ENCODE data around the gene GBA2.

Gene GBA2

DNA sequence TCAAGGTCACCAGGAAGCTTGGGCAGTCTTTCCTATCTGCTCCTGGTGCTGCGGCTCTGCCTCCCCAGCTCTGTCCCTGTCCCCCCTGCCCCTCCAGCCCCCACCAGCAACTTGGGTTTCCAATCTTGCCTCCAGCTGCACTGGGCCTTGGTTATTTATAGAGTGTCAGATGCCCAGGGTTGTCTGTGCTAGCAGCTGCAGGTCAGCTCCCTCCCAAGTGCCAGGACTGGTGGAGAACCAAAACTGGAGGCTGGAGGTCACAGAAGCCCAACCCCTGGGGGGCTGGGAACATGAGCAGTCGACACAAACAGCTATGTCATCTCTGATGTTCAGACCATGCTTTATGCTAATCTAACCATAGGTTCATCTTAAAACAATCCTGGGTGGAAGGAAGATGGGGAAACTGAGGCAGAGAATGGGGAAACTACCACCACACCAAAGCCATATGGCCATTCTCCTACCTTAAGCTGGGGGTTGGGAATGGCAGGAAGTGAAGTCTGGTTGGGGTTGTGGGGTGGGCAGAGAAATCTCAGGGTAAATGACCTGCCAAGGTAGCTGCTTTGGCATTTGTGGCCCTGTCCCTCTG is 61.0 kb downstream of the GBA2 start:
- CTCF ChIA-PET: interaction anchor here (0.8 to 1.8 kb wide), 3 partner anchors 9 to 42 kb away, joined by 3 to 6 read pairs (median 4); no protein-coding TSS in a partner anchor
- POLR2A ChIA-PET (ENCODE audit: low non-redundant PET): interaction anchor here (1.3 to 2.1 kb wide), 2 partner anchors 9 to 23 kb away, joined by 3 to 6 read pairs; partner anchors contain the start of gene ARHGEF39
- TF ChIP-seq, protein P1, sequence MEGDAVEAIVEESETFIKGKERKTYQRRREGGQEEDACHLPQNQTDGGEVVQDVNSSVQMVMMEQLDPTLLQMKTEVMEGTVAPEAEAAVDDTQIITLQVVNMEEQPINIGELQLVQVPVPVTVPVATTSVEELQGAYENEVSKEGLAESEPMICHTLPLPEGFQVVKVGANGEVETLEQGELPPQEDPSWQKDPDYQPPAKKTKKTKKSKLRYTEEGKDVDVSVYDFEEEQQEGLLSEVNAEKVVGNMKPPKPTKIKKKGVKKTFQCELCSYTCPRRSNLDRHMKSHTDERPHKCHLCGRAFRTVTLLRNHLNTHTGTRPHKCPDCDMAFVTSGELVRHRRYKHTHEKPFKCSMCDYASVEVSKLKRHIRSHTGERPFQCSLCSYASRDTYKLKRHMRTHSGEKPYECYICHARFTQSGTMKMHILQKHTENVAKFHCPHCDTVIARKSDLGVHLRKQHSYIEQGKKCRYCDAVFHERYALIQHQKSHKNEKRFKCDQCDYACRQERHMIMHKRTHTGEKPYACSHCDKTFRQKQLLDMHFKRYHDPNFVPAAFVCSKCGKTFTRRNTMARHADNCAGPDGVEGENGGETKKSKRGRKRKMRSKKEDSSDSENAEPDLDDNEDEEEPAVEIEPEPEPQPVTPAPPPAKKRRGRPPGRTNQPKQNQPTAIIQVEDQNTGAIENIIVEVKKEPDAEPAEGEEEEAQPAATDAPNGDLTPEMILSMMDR (conservative IDR thresholded peaks at IDR 0.05; ENCODE audit: low read depth): no peak
- DNase-seq (ENCODE audit: low spot score): no peak
- peak overlapping the region; percentile 93 for H3K27ac ChIP-seq

DNA sequence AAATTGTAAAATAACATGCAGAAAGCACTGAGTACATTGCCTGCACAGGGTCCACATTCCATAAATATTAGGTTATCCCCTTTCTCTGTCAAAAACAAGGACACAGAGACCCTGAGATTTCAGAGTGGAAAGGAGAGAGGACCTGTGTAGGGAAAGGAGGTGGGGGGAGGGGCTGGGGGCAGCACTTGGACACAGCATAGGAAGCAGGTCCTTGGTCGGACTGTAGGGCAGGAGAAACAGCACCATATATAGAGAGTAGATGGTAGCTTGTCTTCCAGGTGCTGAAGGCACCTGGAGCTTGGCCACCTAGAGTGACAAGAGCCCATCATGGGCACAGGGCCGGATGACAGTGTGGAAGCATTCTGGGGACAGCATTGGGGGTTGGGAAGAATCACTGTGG is 61.7 kb downstream of the GBA2 start:
- CTCF ChIA-PET: interaction anchor here (1.7 kb wide), 1 partner anchor 10 kb away, joined by 6 read pairs; no protein-coding TSS in a partner anchor
- peak overlapping the region; percentile 93 for H3K27ac ChIP-seq
- DNase-seq (ENCODE audit: low spot score): no peak
- TF ChIP-seq, protein P1 (conservative IDR thresholded peaks at IDR 0.05; ENCODE audit: low read depth): no peak
- POLR2A ChIA-PET (ENCODE audit: low non-redundant PET): no interaction called here

Data from RWPE1 (cell line).